Astrocyte (in vitro differentiated cells and primary cell): ENCODE data around the gene ATAD3A. TPM values are rescaled to one million over a fixed set of nuclear protein-coding genes. Genes with fewer than 3 reads are reported as not detected.
"Not testable (repeated sequence)": the region's sequence is repeated elsewhere in the genome, so short reads cannot be mapped to it uniquely, and the experiment has no call there.

ENCODE experiments used
- DNase-seq: peaks from one replicate; pipeline ENCODE4 v3.0.0-alpha.2; 2010; ENCODE audit warnings: low read depth
- FAIRE-seq: peaks from 2 replicates; lab custom pipeline; 2011; peaks lifted over from hg19 to GRCh38; lab: Jason Lieb, UNC
- H2AFZ ChIP-seq: 2 replicates; pipeline ENCODE4 v1.6.0; 2012; ENCODE audit warnings: low read depth, low read length, inconsistent platforms
- H3K27ac ChIP-seq: 2 replicates; pipeline ENCODE4 v1.5.1; 2011; ENCODE audit warnings: low read depth, low read length, inconsistent platforms
- H3K27me3 ChIP-seq: 2 replicates; pipeline ENCODE4 v1.6.0; 2011; ENCODE audit warnings: low read length, inconsistent platforms; ENCODE audit not compliant: insufficient read depth
- H3K36me3 ChIP-seq: 2 replicates; pipeline ENCODE4 v1.5.1; 2011; ENCODE audit warnings: low read length, inconsistent platforms; ENCODE audit not compliant: insufficient read depth
- H3K4me1 ChIP-seq: 2 replicates; pipeline ENCODE4 v1.5.1; 2011; ENCODE audit warnings: low read length, inconsistent platforms; ENCODE audit not compliant: insufficient read depth
- H3K4me2 ChIP-seq: 2 replicates; pipeline ENCODE4 v1.6.0; 2012; ENCODE audit warnings: low read length, inconsistent platforms
- H3K4me3 ChIP-seq: 2 replicates; pipeline ENCODE4 v1.5.1; 2011; ENCODE audit warnings: low read depth, mild to moderate bottlenecking, low read length, inconsistent platforms; ENCODE audit not compliant: insufficient read depth
- H3K79me2 ChIP-seq: 2 replicates; pipeline ENCODE4 v1.6.0; 2012; ENCODE audit warnings: mild to moderate bottlenecking, low read length, inconsistent platforms; ENCODE audit not compliant: insufficient read depth
- H3K9ac ChIP-seq: 2 replicates; pipeline ENCODE4 v1.6.0; 2012; ENCODE audit warnings: mild to moderate bottlenecking, low read length, inconsistent platforms
- H3K9me3 ChIP-seq: 2 replicates; pipeline ENCODE4 v1.5.1; 2012; ENCODE audit warnings: low read depth, mild to moderate bottlenecking, low read length, inconsistent platforms; ENCODE audit not compliant: insufficient read depth
- H4K20me1 ChIP-seq: 2 replicates; pipeline ENCODE4 v1.6.0; 2012; ENCODE audit warnings: low read length, inconsistent platforms; ENCODE audit not compliant: insufficient read depth
- H3K27ac Mint-ChIP-seq: one replicate; pipeline ENCODE4 v1.8.0; 2021; ENCODE audit warnings: mild to moderate bottlenecking, mixed read lengths; ENCODE audit not compliant: unreplicated experiment
- H3K27me3 Mint-ChIP-seq: one replicate; pipeline ENCODE4 v1.8.0; 2021; ENCODE audit warnings: low read depth, mixed read lengths; ENCODE audit not compliant: unreplicated experiment
- H3K36me3 Mint-ChIP-seq: one replicate; pipeline ENCODE4 v1.8.0; 2021; ENCODE audit warnings: low read depth, mixed read lengths; ENCODE audit not compliant: unreplicated experiment
- H3K4me1 Mint-ChIP-seq: one replicate; pipeline ENCODE4 v1.8.0; 2021; ENCODE audit warnings: low read depth, mixed read lengths; ENCODE audit not compliant: unreplicated experiment
- H3K4me3 Mint-ChIP-seq: one replicate; pipeline ENCODE4 v1.8.0; 2021; ENCODE audit warnings: mild to moderate bottlenecking, moderate library complexity, mixed read lengths; ENCODE audit not compliant: unreplicated experiment
- H3K9me3 Mint-ChIP-seq: one replicate; pipeline ENCODE4 v1.8.0; 2021; ENCODE audit warnings: mild to moderate bottlenecking, mixed read lengths; ENCODE audit not compliant: unreplicated experiment
- EZH2 ChIP-seq: IDR thresholded peaks from 2 replicates; pipeline ENCODE4 v1.6.1; 2012; ENCODE audit warnings: mild to moderate bottlenecking, low read length, inconsistent platforms; ENCODE audit not compliant: insufficient read depth
- total RNA-seq: library from RNA; stranded (reverse); gene quantifications from 2 replicates; pipeline ENCODE4 v1.2.1, GENCODE V29; 2021
- TF ChIP-seq, protein P1 (sequence below): IDR thresholded peaks from 2 replicates; pipeline ENCODE4 v1.5.1; 2011; ENCODE audit warnings: low read depth, mild to moderate bottlenecking, inconsistent platforms, low read length, moderate library complexity; ENCODE audit not compliant: insufficient read depth

The ATAD3A gene
- total RNA-seq, 1 donor from 2014 or later, result 54.9 TPM

DNA sequence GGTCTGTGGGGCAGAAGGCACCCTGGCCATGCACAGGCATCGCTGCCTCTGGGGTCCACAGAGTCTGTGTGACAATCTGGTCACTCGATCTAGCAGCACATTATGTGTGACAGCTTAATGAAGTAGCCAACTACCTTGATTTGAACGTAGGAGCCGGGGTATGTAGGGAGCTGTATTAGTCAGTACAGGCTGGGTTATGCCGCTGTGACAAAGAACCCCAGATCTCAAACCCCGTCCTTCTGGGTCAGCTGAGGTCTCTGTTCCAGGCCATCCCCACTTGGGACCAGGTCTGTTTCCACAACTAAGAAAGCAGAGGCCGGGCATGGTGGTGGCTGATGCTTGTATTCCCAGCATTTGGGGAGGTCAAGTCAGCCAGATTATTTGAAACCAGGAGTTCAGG lies 48.6 kb upstream of the ATAD3A start:
- TF ChIP-seq, protein P1, sequence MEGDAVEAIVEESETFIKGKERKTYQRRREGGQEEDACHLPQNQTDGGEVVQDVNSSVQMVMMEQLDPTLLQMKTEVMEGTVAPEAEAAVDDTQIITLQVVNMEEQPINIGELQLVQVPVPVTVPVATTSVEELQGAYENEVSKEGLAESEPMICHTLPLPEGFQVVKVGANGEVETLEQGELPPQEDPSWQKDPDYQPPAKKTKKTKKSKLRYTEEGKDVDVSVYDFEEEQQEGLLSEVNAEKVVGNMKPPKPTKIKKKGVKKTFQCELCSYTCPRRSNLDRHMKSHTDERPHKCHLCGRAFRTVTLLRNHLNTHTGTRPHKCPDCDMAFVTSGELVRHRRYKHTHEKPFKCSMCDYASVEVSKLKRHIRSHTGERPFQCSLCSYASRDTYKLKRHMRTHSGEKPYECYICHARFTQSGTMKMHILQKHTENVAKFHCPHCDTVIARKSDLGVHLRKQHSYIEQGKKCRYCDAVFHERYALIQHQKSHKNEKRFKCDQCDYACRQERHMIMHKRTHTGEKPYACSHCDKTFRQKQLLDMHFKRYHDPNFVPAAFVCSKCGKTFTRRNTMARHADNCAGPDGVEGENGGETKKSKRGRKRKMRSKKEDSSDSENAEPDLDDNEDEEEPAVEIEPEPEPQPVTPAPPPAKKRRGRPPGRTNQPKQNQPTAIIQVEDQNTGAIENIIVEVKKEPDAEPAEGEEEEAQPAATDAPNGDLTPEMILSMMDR, result no peak
- TF ChIP-seq EZH2, result no peak
- Mint-ChIP-seq H3K4me3 (no peak overlapping the region), H3K9me3 (no peaks in the 10 kb centered on the region), H3K27me3 (peaks cover 2% of the 10 kb centered on the region), H3K27ac (no peak overlapping the region), H3K4me1 (no peaks in the 10 kb centered on the region), H3K36me3 (no peaks in the 10 kb centered on the region)
- FAIRE-seq (no peak), DNase-seq (no peak)
- no peak overlapping the region for H3K4me2 ChIP-seq
- no peak overlapping the region for H3K27ac ChIP-seq
- H2AFZ ChIP-seq, result no peak overlapping the region
- H4K20me1 ChIP-seq, result no peaks in the 10 kb centered on the region
- no peaks in the 10 kb centered on the region for H3K27me3 ChIP-seq
- H3K9ac ChIP-seq, result no peak overlapping the region
- H3K36me3 ChIP-seq, result no peaks in the 10 kb centered on the region
- no peak overlapping the region for H3K4me3 ChIP-seq
- no peaks in the 10 kb centered on the region for H3K79me2 ChIP-seq
- H3K4me1 ChIP-seq, result no peaks in the 10 kb centered on the region
- H3K9me3 ChIP-seq, result no peaks in the 10 kb centered on the region

DNA sequence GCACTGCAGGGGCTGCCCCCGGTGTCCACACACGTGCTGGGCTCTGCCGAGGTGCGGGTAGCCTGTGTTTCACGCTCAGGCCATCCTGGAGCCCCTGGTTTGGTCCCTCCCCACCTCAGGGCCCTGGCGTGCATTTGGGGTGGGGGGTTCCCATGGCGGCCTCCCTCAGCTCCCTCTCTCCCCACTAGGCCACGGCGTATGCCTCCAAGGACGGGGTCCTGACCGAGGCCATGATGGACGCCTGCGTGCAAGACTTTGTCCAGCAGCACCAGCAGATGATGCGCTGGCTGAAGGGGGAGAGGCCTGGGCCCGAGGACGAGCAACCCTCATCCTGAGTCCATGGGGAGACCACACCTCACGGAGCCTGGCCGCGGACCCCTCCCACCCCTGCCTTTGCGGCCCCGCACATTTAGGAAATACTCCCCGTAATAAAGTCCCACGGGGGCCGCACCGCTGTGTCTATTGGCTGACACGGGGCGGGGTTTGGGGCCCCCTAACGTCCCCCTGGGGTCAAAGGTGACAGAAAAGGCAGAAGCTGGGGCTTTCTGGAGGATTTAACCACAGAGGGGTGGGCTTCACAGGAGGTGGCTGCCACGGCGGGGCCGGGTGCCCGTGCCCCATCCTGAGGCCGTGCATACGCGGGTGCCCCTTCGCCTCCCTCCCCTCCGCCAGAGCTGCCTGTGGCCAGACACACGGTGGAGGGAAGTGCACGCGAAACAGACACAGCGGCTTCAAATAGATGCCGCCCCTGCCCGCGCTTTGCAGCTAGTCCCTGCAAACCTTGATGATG lies 43.6 kb upstream of the ATAD3A start:
- not testable (repeated sequence) for H3K36me3 ChIP-seq, H3K9me3 Mint-ChIP-seq, H4K20me1 ChIP-seq, H3K4me3 ChIP-seq, H3K4me3 Mint-ChIP-seq, H3K27ac Mint-ChIP-seq, H2AFZ ChIP-seq, DNase-seq, H3K27me3 ChIP-seq, FAIRE-seq, H3K36me3 Mint-ChIP-seq, H3K9me3 ChIP-seq, H3K4me2 ChIP-seq, H3K4me1 Mint-ChIP-seq, H3K9ac ChIP-seq, H3K27ac ChIP-seq, H3K27me3 Mint-ChIP-seq
- Histone ChIP-seq H3K4me1 (peaks cover 11% of the 10 kb centered on the region), H3K79me2 (peaks cover 18% of the 10 kb centered on the region)

DNA sequence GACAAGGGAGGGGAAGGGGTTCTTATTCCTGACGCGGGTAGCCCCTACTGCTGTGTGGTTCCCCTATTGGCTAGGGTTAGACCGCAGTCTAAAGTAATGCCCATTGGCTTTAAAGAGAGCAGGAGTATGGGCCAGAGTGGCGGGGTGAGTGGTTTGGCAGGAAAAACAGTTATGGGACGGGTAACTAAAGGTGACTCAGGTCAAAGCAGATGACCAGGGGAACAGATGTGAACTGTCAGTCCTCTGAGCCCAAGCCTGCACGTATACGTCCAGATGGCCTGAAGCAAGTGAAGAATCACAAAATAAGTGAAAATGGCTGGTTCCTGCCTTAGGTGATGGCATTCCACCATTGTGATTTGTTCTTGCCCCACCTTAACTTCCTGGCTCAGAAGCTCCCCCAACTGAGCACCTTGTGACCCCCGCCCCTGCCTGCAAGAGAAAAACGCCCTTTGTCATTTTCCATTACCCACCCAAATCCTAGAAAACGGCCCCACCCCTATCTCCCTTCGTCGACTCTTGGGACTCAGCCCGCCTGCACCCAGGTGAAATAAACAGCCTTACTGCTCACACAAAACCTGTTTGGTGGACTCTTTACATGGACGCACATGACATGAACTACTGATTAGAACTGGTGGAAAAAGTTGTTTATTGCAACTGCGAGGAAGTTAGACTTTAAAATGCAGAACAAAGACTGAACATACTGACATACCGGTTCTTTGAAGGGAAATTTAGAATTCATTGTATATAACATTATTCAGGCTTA lies 41.2 kb upstream of the ATAD3A start:
- H3K4me1 Mint-ChIP-seq, result peaks cover 5% of the 10 kb centered on the region
- no peaks in the 10 kb centered on the region for H3K9me3 Mint-ChIP-seq
- H3K27ac Mint-ChIP-seq, result peak overlapping the region; percentile 84
- Histone ChIP-seq H3K36me3 (no peaks in the 10 kb centered on the region), H3K27me3 (no peaks in the 10 kb centered on the region), H3K4me3 (peak overlapping the region; percentile 90), H3K9ac (peak overlapping the region; percentile 85), H3K27ac (peak overlapping the region; percentile 40), H3K9me3 (no peaks in the 10 kb centered on the region), H3K4me2 (peak overlapping the region; percentile 100), H4K20me1 (peaks cover 19% of the 10 kb centered on the region), H2AFZ (peak overlapping the region; percentile 70), H3K4me1 (peaks cover 11% of the 10 kb centered on the region), H3K79me2 (peaks cover 34% of the 10 kb centered on the region)
- peaks cover 3% of the 10 kb centered on the region for H3K36me3 Mint-ChIP-seq
- FAIRE-seq (no peak), DNase-seq (peak; percentile 2)
- H3K4me3 Mint-ChIP-seq, result peak overlapping the region; percentile 91
- TF ChIP-seq, protein P1, result no peak
- TF ChIP-seq EZH2, result no peak
- peaks cover 2% of the 10 kb centered on the region for H3K27me3 Mint-ChIP-seq
